ENCODE results near the gene PSMG4. TPM values are rescaled to one million over a fixed set of nuclear protein-coding genes. Genes with fewer than 3 reads are reported as not detected.

PSMG4 gene
- total RNA-seq, 1 experiment from 2014 or later: 35.0 TPM

GRCh38 chr6:3263096-3263495 is 4.3 kb downstream of the PSMG4 start:
- no peak for TF ChIP-seq REST (IDR thresholded peaks at IDR 0.05; ENCODE audit: low read depth)
- TF ChIP-seq EZH2 (IDR thresholded peaks at IDR 0.05): no peak
- no peak for TF ChIP-seq ZNF274 (IDR thresholded peaks at IDR 0.05; ENCODE audit: low read depth, low read length)
- TF ChIP-seq CTCF (IDR thresholded peaks at IDR 0.05 in 2 of 3, conservative IDR thresholded peaks at IDR 0.05 in 1 of 3; ENCODE audit: borderline replicate concordance in 1 of 3, insufficient read depth in 1 of 3, low read depth in 2 of 3, low read length in 2 of 3): no peak
- no peak for TF ChIP-seq POLR2A (IDR thresholded peaks at IDR 0.05; ENCODE audit: borderline replicate concordance, extremely low read depth, insufficient read depth, insufficient read length)
- no peak for TF ChIP-seq CBX3 (IDR thresholded peaks at IDR 0.05; ENCODE audit: low read depth)
- TF ChIP-seq ZBTB33 (IDR thresholded peaks at IDR 0.05; ENCODE audit: extremely low read depth, insufficient replicate concordance, low read length): no peak
- no peak for TF ChIP-seq EGR1 (IDR thresholded peaks at IDR 0.05; ENCODE audit: low read depth)
- no peak for TF ChIP-seq ELF1 (IDR thresholded peaks at IDR 0.05; ENCODE audit: borderline replicate concordance, low read depth)
- TF ChIP-seq FOSL1 (IDR thresholded peaks at IDR 0.05; ENCODE audit: low read depth): no peak
- no peak for TF ChIP-seq POLR2AphosphoS5 (IDR thresholded peaks at IDR 0.05; ENCODE audit: low read depth, low read length)
- no peak for TF ChIP-seq ZFX (IDR thresholded peaks at IDR 0.05)
- no peak for TF ChIP-seq ATF3 (IDR thresholded peaks at IDR 0.05)
- no peak for TF ChIP-seq YY1 (IDR thresholded peaks at IDR 0.05; ENCODE audit: extremely low read depth, insufficient replicate concordance, low read depth, low read length)
- no peak for TF ChIP-seq EZH2phosphoT487 (IDR thresholded peaks at IDR 0.05; ENCODE audit: borderline replicate concordance)
- no peak for TF ChIP-seq JUND (IDR thresholded peaks at IDR 0.05)
- TF ChIP-seq RAD21 (IDR thresholded peaks at IDR 0.05; ENCODE audit: low read depth): no peak
- no peak for TF ChIP-seq SIN3A (IDR thresholded peaks at IDR 0.05; ENCODE audit: low read depth)
- TF ChIP-seq MAX (IDR thresholded peaks at IDR 0.05): no peak
- TF ChIP-seq CEBPB (IDR thresholded peaks at IDR 0.05; ENCODE audit: low read depth): no peak
- Histone ChIP-seq H3K79me2 (ENCODE audit: insufficient read depth, low read length) (peaks cover 84% of the 10 kb centered on the region), H3K4me3 (replicated peaks in 1 of 2; ENCODE audit: low read depth in 1 of 2, low read length in 2 of 2) (no peak overlapping the region), H3K4me2 (ENCODE audit: low read length) (no peak overlapping the region), H3K9me3 (ENCODE audit: control insufficient read depth in 1 of 2, insufficient read depth in 1 of 2, low read depth in 1 of 2, low read length in 2 of 2) (no peaks in the 10 kb centered on the region), H3K27me3 (ENCODE audit: insufficient read depth, low read length) (no peaks in the 10 kb centered on the region), H3K27ac (ENCODE audit: low read depth, low read length) (no peak overlapping the region), H4K20me1 (ENCODE audit: insufficient read depth) (no peaks in the 10 kb centered on the region), H2AFZ (ENCODE audit: low read depth, low read length, poor library complexity, severe bottlenecking) (no peak overlapping the region), H3K36me3 (ENCODE audit: control insufficient read depth in 1 of 2, insufficient read depth in 2 of 2, low read length in 2 of 2) (peaks cover 13 to 26% of the 10 kb centered on the region in 2 experiments; a peak in 3 of 4 replicates), H3K9me2 (ENCODE audit: insufficient read depth) (no peaks in the 10 kb centered on the region), H3K9ac (ENCODE audit: low read length) (no peak overlapping the region), H3K4me1 (ENCODE audit: control insufficient read depth in 1 of 2, insufficient read depth in 2 of 2, low read length in 2 of 2) (peaks cover 9 to 17% of the 10 kb centered on the region in 2 experiments; a peak in 3 of 4 replicates)
- BruUV-seq (replicated peaks): no TSS peak
- no peak for ATAC-seq
- intact Hi-C loops (cut with micrococcal nuclease): no loop called here
- ChIA-PET CTCF (interaction anchor here (1.8 kb wide), 1 partner anchor 11 kb away, joined by 3 read pairs; no protein-coding TSS in a partner anchor), POLR2A (no interaction called here), RAD21 (ENCODE audit: low non-redundant PET in 1 of 2, low total read pairs in 2 of 2, uncharacterized antibody in 2 of 2, unreplicated experiment in 2 of 2) (no interaction called here)
- no peak for DNase-seq (ENCODE audit: low read depth, low spot score)
